Left lung (tissue), 10 donors: ENCODE measurements around the gene NDST3. TPM values are rescaled to one million over a fixed set of nuclear protein-coding genes. Genes with fewer than 3 reads are reported as not detected.
A peak's percentile ranks its signal among the peaks of the same experiment; 100 is the strongest.

ENCODE experiments used
- ATAC-seq: fragments of 200-7000 bp; cut with Tn5 transposase; one replicate; pipeline ENCODE4 v1.9.1; 2020; ENCODE audit warnings: moderate library complexity
- DNase-seq, 4 donors: peaks; one replicate each; pipeline ENCODE4 v3.0.0-alpha.2; 2013 to 2020
- H3K27ac ChIP-seq, 2 donors: fragments of 200-600 bp; sonication (generic) in 1 of 2; one replicate each; pipeline versions ENCODE4 v1.5.0 to v1.8.0; 2020 to 2021
- H3K27me3 ChIP-seq, 2 donors: fragments of 200-600 bp; sonication (generic) in 1 of 2; one replicate each; pipeline versions ENCODE4 v1.5.0 to v1.8.0; 2020 to 2021
- H3K36me3 ChIP-seq, 2 donors: fragments of 200-600 bp; sonication (generic) in 1 of 2; one replicate each; pipeline versions ENCODE4 v1.5.0 to v1.8.0; 2020 to 2021
- H3K4me1 ChIP-seq, 2 donors: fragments of 200-600 bp; one replicate each; pipeline ENCODE4 v1.8.0; 2021
- H3K4me3 ChIP-seq, 2 donors: fragments of 200-600 bp; sonication (generic) in 1 of 2; one replicate each; pipeline versions ENCODE4 v1.5.0 to v1.8.0; 2020 to 2021; ENCODE audit warnings: mild to moderate bottlenecking in 1 of 2
- H3K9me3 ChIP-seq, 2 donors: fragments of 200-600 bp; sonication (generic) in 1 of 2; one replicate each; pipeline versions ENCODE4 v1.5.0 to v1.8.0; 2020 to 2021
- CTCF ChIP-seq, 2 donors: fragments of 200-600 bp; sonication (generic) in 1 of 2; IDR thresholded peaks; one replicate each; pipeline versions ENCODE4 v1.5.0 to v1.8.0; 2021; ENCODE audit warnings: antibody characterized with exemption in 2 of 2
- intact Hi-C, 2 donors: fragments of 100-400 bp; cut with DNase I; formaldehyde crosslinking; loops; one replicate each; pipeline versions ENCODE4 v1.11.2 to v1.14.2; 2022
- polyA plus RNA-seq, 6 donors: library from polyadenylated mRNA; unstranded; fragments of 120-200 nt; gene quantifications; one replicate each; pipeline ENCODE4 v1.2.1, GENCODE V29; 2013; ENCODE audit not compliant: insufficient read length in 6 of 6
- total RNA-seq, 2 donors: library from RNA; stranded (reverse); fragmentation: NEBNext Ultra II Directional; extraction: Animal tissue kit (Norgen Biotek cat#: 25700); gene quantifications; one replicate each; pipeline ENCODE4 v1.2.1, GENCODE V29; 2021
- donor health status: DM: no; HTN: yes; CAD: no.
- donor health status: DM: no; HTN: no; CAD: no.

NDST3 gene
- total and polyA plus RNA-seq, 8 donors, result 0.05 to 2.0 (median 1.6) TPM

DNA sequence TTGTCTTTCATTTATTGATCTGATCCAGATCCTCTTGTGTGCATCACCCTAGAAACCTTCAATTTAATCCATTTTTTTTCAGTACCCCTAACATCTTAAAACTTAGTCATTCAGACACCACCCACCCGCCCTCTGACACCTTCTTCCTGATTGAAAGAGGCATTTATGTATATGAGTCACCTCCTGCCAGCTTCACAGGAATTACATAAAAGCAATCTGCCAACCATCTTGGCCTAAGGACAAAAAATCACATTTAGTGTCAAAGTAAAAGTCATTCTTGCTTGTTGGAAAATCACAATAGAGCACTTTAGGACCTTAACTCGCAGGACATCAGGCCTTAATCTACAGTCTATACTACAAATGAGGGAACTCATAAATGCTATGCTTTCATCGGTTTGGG is 52.1 kb downstream of the NDST3 start:
- Histone ChIP-seq H3K27me3 (no peaks in the 10 kb centered on the region), H3K4me3 (no peak overlapping the region), H3K9me3 (no peaks in the 10 kb centered on the region), H3K36me3 (no peaks in the 10 kb centered on the region), H3K4me1 (no peaks in the 10 kb centered on the region), H3K27ac (no peak overlapping the region)
- intact Hi-C loops, result no loop called here
- no peak for ATAC-seq
- DNase-seq, result no peak
- TF ChIP-seq CTCF (IDR thresholded peaks at IDR 0.05), result no peak

DNA sequence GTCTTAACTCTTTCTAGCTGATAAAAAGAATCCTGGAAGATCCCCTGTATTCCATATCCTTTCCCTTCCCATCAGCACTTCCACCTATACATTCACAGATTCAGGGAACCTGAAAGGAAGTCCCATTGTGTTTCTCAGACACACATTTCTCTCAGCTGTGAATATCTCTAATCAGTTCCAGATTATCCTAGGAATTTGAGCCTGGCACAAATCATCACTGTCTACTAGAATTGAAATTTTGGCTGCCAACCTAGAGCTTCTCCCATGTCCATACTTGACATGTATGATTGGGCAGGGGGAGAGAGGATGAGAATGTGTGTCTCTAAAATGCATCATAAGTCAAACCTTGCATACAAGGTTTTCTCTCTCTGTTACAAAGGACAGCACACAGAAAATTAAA is 53.1 kb downstream of the NDST3 start:
- intact Hi-C loops, result no loop called here
- Histone ChIP-seq H3K36me3 (no peaks in the 10 kb centered on the region), H3K4me1 (no peaks in the 10 kb centered on the region), H3K27me3 (no peaks in the 10 kb centered on the region), H3K9me3 (no peaks in the 10 kb centered on the region), H3K27ac (no peak overlapping the region), H3K4me3 (no peak overlapping the region)
- no peak for TF ChIP-seq CTCF (IDR thresholded peaks at IDR 0.05)
- no peak for ATAC-seq
- no peak for DNase-seq

DNA sequence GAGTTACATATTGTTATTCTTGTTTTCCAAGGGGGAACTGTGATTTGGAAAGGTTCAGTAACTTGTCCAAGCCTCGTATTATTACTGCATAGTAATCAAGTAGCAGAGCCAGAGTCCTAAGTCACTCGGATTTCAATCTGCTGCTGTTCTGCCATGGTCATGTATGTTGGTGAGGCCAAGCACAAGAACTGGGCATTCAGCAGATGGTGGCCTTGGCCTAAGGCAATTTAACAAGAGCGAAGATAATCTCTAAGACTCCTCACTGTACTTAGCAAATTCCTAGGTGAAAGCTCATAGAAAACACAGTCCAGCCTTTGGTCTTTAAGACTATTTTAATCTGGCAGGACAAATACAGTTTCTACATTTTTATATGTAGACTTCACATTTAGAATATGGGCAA is 64.8 kb downstream of the NDST3 start:
- ATAC-seq, result no peak
- H3K4me3 ChIP-seq, result no peak overlapping the region

GRCh38 chr4:118102195-118102594 is 67.9 kb downstream of the NDST3 start:
- no peak for ATAC-seq
- DNase-seq, result no peak
- Histone ChIP-seq H3K27ac (no peak overlapping the region), H3K27me3 (no peaks in the 10 kb centered on the region), H3K4me3 (no peak overlapping the region), H3K4me1 (no peaks in the 10 kb centered on the region), H3K9me3 (no peaks in the 10 kb centered on the region), H3K36me3 (no peaks in the 10 kb centered on the region)
- no peak for TF ChIP-seq CTCF (IDR thresholded peaks at IDR 0.05)
- intact Hi-C loops, result no loop called here

More for the DNA sequence above, 64.8 kb downstream of the NDST3 start:
- H3K9me3 ChIP-seq, result no peaks in the 10 kb centered on the region
- H3K27ac ChIP-seq, result no peak overlapping the region
- no peaks in the 10 kb centered on the region for H3K4me1 ChIP-seq
- intact Hi-C loops, result no loop called here
- H3K36me3 ChIP-seq, result no peaks in the 10 kb centered on the region
- no peak for TF ChIP-seq CTCF (IDR thresholded peaks at IDR 0.05)
- DNase-seq, result no peak
- H3K27me3 ChIP-seq, result no peaks in the 10 kb centered on the region

- H3K4me3 ChIP-seq, result no peak overlapping the region
- ATAC-seq, result peak; percentile 25
- no peak overlapping the region for H3K27ac ChIP-seq
- no peaks in the 10 kb centered on the region for H3K36me3 ChIP-seq
- no peak for TF ChIP-seq CTCF (IDR thresholded peaks at IDR 0.05)
- H3K27me3 ChIP-seq, result no peaks in the 10 kb centered on the region
- intact Hi-C loops, result no loop called here
- no peaks in the 10 kb centered on the region for H3K9me3 ChIP-seq
- no peak for DNase-seq
- no peaks in the 10 kb centered on the region for H3K4me1 ChIP-seq
Observed at GRCh38 chr4:118112117-118113046, 78.1 kb downstream of the NDST3 start.
